ENCODE data around the gene ATP8B3.

- TF ChIP-seq CTCF (IDR thresholded peaks at IDR 0.05 in 8 of 11, conservative IDR thresholded peaks at IDR 0.05 in 3 of 11) (peak in 10 of 11 experiments; percentile 33 to 72 (median 56)), POLR2A (IDR thresholded peaks at IDR 0.05) (no peak)
These were observed 533 bp upstream of the ATP8B3 start for GRCh38 chr19:1812426-1813191.

All from spleen (tissue), 7 donors.